BE2C (cell line): ENCODE results near the gene MCCC2.

Source experiments
- DNase-seq: peaks from one replicate; pipeline ENCODE4 v3.0.0-alpha.2; 2020
- H3K27me3 ChIP-seq: fragments of 250-450 bp; sonication (Bioruptor Pico); 2 replicates; pipeline ENCODE4 v1.5.1; 2020; ENCODE audit warnings: mild to moderate bottlenecking
- H3K36me3 ChIP-seq: fragments of 250-450 bp; sonication (Bioruptor Pico); 2 replicates; pipeline ENCODE4 v1.5.1; 2020; ENCODE audit warnings: mild to moderate bottlenecking
- H3K4me1 ChIP-seq: fragments of 250-450 bp; sonication (Bioruptor Pico); 2 replicates; pipeline ENCODE4 v1.5.1; 2020
- H3K4me3 ChIP-seq: 2 replicates; pipeline ENCODE4 v1.5.1; 2011; ENCODE audit warnings: low read depth, low read length
- H3K9me3 ChIP-seq: fragments of 250-450 bp; sonication (Bioruptor Pico); 2 replicates; pipeline ENCODE4 v1.5.1; 2020
- TF ChIP-seq, protein P1 (sequence below): IDR thresholded peaks from 2 replicates; pipeline ENCODE4 v1.5.1; 2012; ENCODE audit warnings: mild to moderate bottlenecking, low read depth, low read length

Gene MCCC2

DNA sequence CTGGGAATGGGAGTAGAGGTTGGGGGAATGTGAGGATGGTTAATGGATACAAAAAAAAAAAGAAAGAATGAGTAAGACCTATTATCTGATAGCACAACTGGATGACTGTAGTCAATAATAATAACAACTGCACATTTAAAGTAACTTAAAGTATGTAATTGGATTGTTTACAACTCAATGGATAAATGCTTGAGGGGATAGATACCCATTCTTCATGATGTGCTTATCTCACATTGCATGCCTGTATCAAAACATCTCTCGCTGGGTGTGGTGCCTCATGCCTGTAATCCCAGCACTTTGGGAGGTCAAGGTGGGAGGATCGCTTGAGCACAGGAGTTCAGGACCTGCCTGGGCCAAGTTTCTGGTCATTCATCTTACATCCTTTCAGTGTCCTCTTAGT, 34.6 kb downstream of the MCCC2 start:
- DNase-seq = no peak
- TF ChIP-seq, protein P1, sequence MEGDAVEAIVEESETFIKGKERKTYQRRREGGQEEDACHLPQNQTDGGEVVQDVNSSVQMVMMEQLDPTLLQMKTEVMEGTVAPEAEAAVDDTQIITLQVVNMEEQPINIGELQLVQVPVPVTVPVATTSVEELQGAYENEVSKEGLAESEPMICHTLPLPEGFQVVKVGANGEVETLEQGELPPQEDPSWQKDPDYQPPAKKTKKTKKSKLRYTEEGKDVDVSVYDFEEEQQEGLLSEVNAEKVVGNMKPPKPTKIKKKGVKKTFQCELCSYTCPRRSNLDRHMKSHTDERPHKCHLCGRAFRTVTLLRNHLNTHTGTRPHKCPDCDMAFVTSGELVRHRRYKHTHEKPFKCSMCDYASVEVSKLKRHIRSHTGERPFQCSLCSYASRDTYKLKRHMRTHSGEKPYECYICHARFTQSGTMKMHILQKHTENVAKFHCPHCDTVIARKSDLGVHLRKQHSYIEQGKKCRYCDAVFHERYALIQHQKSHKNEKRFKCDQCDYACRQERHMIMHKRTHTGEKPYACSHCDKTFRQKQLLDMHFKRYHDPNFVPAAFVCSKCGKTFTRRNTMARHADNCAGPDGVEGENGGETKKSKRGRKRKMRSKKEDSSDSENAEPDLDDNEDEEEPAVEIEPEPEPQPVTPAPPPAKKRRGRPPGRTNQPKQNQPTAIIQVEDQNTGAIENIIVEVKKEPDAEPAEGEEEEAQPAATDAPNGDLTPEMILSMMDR = no peak
- Histone ChIP-seq H3K36me3 (peaks cover 4% of the 10 kb centered on the region), H3K4me3 (no peak overlapping the region), H3K4me1 (no peaks in the 10 kb centered on the region), H3K27me3 (no peaks in the 10 kb centered on the region), H3K9me3 (no peaks in the 10 kb centered on the region)

DNA sequence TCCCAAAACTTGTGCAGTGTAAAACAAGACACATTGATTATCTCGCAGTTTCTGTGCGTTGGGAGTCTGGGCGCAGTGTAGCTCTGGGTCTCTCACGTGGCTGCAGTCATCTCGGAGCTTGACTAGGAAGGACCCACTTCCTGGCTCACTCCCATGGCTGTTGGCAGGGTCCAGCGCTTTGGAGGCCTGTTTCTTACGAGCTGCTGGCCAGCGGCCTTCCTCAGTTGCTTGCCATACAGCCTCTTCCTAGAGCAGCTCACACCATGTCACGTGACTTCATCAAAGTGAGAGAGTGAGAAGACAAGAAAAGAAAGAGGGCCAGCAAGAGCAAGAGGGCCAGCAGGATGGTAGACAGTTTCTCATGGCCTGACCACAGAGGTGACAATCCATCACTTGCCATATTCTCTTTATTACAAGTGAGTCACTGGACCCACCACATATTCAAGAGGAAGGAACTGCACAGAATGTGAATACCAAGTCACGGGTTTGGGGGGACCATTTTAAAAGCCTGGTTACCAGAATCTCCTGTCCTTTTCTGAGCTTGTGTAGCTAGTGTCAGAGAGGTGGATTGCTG, 36.2 kb downstream of the MCCC2 start:
- H3K9me3 ChIP-seq = no peaks in the 10 kb centered on the region
- peaks cover 9% of the 10 kb centered on the region for H3K36me3 ChIP-seq
- TF ChIP-seq, protein P1 = no peak
- DNase-seq = no peak
- no peaks in the 10 kb centered on the region for H3K27me3 ChIP-seq
- no peaks in the 10 kb centered on the region for H3K4me1 ChIP-seq
- H3K4me3 ChIP-seq = no peak overlapping the region

DNA sequence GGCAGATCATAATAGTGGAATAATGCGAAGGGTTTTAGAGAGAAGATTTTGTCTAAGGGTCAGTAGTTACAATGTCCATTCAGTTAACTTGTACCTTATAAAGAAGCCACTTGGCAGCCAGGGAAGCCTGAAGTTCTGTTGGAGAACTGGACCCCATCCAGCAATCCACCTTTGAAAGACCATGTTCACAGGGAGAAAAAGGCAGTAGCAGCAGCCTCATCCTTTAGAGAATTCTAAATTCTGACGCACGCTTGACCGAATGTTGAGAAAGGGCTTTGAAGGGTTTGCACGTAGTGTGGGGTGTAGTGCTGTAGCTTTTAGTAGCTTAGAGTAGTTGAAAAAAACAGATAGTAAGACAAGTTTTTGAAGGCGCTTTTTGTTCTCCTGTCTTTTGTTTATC, 42.8 kb downstream of the MCCC2 start:
- no peak for DNase-seq
- Histone ChIP-seq H3K36me3 (peaks cover 6% of the 10 kb centered on the region), H3K9me3 (no peaks in the 10 kb centered on the region), H3K27me3 (no peaks in the 10 kb centered on the region), H3K4me3 (no peak overlapping the region), H3K4me1 (no peaks in the 10 kb centered on the region)
- TF ChIP-seq, protein P1 = no peak

DNA sequence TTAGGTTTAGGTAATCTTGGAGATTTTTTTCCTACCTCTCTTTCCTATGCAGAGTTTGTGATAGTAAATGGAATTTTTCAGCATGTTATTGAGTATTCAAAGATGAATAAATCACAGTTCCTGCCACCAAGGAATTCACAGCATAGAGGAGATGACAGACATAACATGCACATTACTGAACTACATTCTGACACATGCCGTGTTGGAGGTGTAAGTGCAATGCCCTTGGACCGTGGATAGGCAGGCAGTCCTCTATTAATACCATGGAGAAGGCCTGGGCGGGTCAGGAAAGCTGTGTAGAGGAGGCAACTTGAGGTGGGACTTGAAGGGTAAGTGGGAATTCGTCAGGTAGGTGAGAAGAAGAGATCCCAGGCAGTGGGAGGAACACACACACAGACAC, 43.9 kb downstream of the MCCC2 start:
- Histone ChIP-seq H3K4me3 (no peak overlapping the region), H3K4me1 (no peaks in the 10 kb centered on the region), H3K9me3 (no peaks in the 10 kb centered on the region), H3K36me3 (peaks cover 11% of the 10 kb centered on the region), H3K27me3 (no peaks in the 10 kb centered on the region)
- DNase-seq = no peak
- TF ChIP-seq, protein P1 = no peak

DNA sequence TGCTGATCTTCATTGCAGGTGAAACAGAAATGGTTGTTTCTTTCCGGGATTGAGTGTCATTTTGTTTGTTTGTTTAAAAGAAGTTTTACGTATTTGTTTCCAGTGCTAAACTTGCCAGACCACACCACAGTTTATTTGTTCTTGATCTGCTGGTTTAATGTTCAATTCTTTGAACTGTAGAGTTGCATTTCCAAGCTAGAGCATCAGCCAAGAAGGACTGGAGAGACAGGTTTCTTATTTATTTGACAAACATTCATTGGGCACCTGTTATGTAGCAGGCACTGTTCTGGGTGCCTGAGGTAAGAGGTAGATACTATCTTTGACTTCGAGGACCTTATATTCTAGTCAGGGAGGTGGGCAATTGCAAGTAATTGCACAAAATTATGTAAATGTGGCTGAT, 45.0 kb downstream of the MCCC2 start:
- DNase-seq = no peak
- no peaks in the 10 kb centered on the region for H3K9me3 ChIP-seq
- no peaks in the 10 kb centered on the region for H3K4me1 ChIP-seq
- H3K27me3 ChIP-seq = no peaks in the 10 kb centered on the region
- H3K4me3 ChIP-seq = no peak overlapping the region
- H3K36me3 ChIP-seq = peaks cover 7% of the 10 kb centered on the region
- TF ChIP-seq, protein P1 = no peak

DNA sequence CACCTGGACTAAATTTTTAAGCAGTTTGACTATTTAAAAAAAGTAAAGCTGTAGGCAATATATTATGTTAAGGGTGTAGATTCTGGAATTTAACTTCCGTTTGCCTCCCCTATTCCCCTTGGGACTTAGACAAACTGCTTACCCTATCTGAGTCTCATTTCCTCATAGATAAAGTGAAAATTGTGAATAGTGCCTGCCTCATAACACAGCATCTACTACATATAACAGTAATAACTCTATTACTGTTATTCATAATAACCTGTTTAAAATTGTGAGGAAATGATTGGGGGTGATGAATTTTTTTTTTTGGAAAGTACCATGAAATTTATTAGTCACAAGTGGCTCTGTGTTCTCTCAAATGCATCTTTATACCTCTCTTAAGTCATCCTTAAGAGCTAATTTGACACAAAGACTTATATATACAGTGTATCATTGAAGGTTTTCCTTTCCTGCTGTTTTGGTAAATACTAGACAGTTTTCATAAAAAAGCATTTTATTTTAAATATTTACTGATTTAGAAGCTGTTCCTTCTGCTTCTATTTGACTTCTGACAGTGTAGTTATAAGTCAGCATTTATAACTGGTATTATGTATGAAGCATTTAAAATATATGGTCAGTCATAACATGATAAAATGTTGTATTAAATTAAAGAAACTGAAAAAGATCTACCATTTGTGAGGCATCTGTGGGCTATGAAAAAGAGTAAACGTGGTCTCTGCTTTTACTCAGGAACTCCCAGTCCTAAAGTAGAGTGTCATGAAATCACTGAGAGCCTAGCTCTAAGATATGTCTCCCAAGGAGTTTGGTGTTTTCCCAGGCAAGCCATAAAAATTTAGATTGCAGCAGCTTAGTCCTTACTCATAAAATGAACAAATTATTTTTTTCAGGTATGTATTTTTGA, 46.4 kb downstream of the MCCC2 start:
- H3K9me3 ChIP-seq = no peaks in the 10 kb centered on the region
- no peak overlapping the region for H3K4me3 ChIP-seq
- peaks cover 17% of the 10 kb centered on the region for H3K36me3 ChIP-seq
- H3K4me1 ChIP-seq = no peaks in the 10 kb centered on the region
- no peak for DNase-seq
- H3K27me3 ChIP-seq = no peaks in the 10 kb centered on the region
- TF ChIP-seq, protein P1 = no peak
